GM23248 (cell line): ENCODE measurements around the gene TBC1D12. TPM values are rescaled to one million over a fixed set of nuclear protein-coding genes. Genes with fewer than 3 reads are reported as not detected.

Experiments used
- DNase-seq: peaks from one replicate; pipeline ENCODE4 v3.0.0-alpha.2; 2015
- H2AFZ ChIP-seq: fragments of 200-600 bp; sonication (generic); 2 replicates; pipeline ENCODE4 v1.6.1; 2016; ENCODE audit warnings: antibody characterized with exemption
- H3F3A ChIP-seq: fragments of 200-600 bp; sonication (generic); 2 replicates; pipeline ENCODE4 v1.6.1; 2016; ENCODE audit warnings: mild to moderate bottlenecking, antibody characterized with exemption, mixed run types; ENCODE audit not compliant: insufficient read depth
- H3K27ac ChIP-seq: fragments of 200-600 bp; sonication (generic); 2 replicates; pipeline ENCODE4 v1.5.1; 2016; ENCODE audit warnings: mild to moderate bottlenecking
- H3K27me3 ChIP-seq: fragments of 200-600 bp; sonication (generic); replicated peaks from 2 replicates; pipeline ENCODE4 v1.6.1; 2016; ENCODE audit warnings: mild to moderate bottlenecking; ENCODE audit not compliant: insufficient read depth
- H3K36me3 ChIP-seq: fragments of 200-600 bp; sonication (generic); 2 replicates; pipeline ENCODE4 v1.6.1; 2016; ENCODE audit warnings: low read depth, mild to moderate bottlenecking
- H3K4me1 ChIP-seq: fragments of 200-600 bp; sonication (generic); 2 replicates; pipeline ENCODE4 v1.6.1; 2016; ENCODE audit warnings: mild to moderate bottlenecking; ENCODE audit not compliant: insufficient read depth
- H3K4me2 ChIP-seq: fragments of 200-600 bp; sonication (generic); one replicate; pipeline ENCODE4 v1.6.1; 2016; ENCODE audit warnings: mild to moderate bottlenecking; ENCODE audit not compliant: unreplicated experiment
- H3K4me3 ChIP-seq: fragments of 200-600 bp; sonication (generic); 2 replicates; pipeline ENCODE4 v1.5.1; 2016; ENCODE audit warnings: mild to moderate bottlenecking
- H3K79me2 ChIP-seq: fragments of 200-600 bp; sonication (generic); 2 replicates; pipeline ENCODE4 v1.6.1; 2016; ENCODE audit warnings: mild to moderate bottlenecking; ENCODE audit not compliant: insufficient read depth
- H3K9ac ChIP-seq: fragments of 200-600 bp; sonication (generic); 2 replicates; pipeline ENCODE4 v1.6.1; 2016; ENCODE audit warnings: mild to moderate bottlenecking
- H3K9me2 ChIP-seq: fragments of 200-600 bp; sonication (generic); 2 replicates; pipeline ENCODE4 v1.6.1; 2016; ENCODE audit warnings: mixed run types, mild to moderate bottlenecking, moderate library complexity; ENCODE audit not compliant: insufficient read depth
- H3K9me3 ChIP-seq: fragments of 200-600 bp; sonication (generic); one replicate; pipeline ENCODE4 v1.6.1; 2017; ENCODE audit warnings: low read depth
- H4K20me1 ChIP-seq: fragments of 200-600 bp; sonication (generic); 2 replicates; pipeline ENCODE4 v1.6.0; 2016; ENCODE audit not compliant: insufficient read depth
- EZH2 ChIP-seq: fragments of 200-600 bp; sonication (generic); IDR thresholded peaks from 2 replicates; pipeline ENCODE4 v1.6.1; 2018; ENCODE audit warnings: antibody characterized with exemption, mild to moderate bottlenecking; ENCODE audit not compliant: insufficient read depth, poor library complexity, severe bottlenecking
- EZH2phosphoT487 ChIP-seq: fragments of 200-600 bp; sonication (generic); IDR thresholded peaks from 2 replicates; pipeline ENCODE4 v1.6.1; 2018; ENCODE audit warnings: antibody characterized with exemption, moderate library complexity, mild to moderate bottlenecking, low read depth; ENCODE audit not compliant: insufficient read depth
- WGBS, 2 experiments: methylation state at CpG; one replicate each; pipeline ENCODE4 v1.1.6; 2015 to 2017; ENCODE audit warnings: low lambda C conversion rate in 2 of 2, low coverage in 1 of 2; ENCODE audit errors: missing lambda C conversion rate in 2 of 2; 5-methylcytosine and 5-hydroxymethylcytosine counted together
- in situ Hi-C: fragments of 300-500 bp; cut with MboI; formaldehyde crosslinking; loops from 2 replicates; pipeline ENCODE4 v1.15.0; 2020
- polyA plus RNA-seq: library from polyadenylated mRNA; unstranded; fragments of >200 nt; fragmentation: Nextera tagmentation; extraction: Ambion mirVana; gene quantifications from 2 replicates; pipeline ENCODE4 v1.2.1, GENCODE V29; 2016
- total RNA-seq: library from RNA; depleted of rRNA; stranded (reverse); fragments of >200 nt; shearing (Covaris generic); gene quantifications from 2 replicates; pipeline ENCODE4 v1.2.3, GENCODE V29; 2014; rRNA removed

Gene TBC1D12
- total and polyA plus RNA-seq, 2 experiments from 2014 or later: 6.5 to 12.9 TPM

- in situ Hi-C loops: no loop called here
- Histone ChIP-seq H3K9me3 (no peaks in the 10 kb centered on the region), H3K9me2 (no peaks in the 10 kb centered on the region), H3K79me2 (no peaks in the 10 kb centered on the region), H3K4me3 (no peak overlapping the region), H4K20me1 (no peaks in the 10 kb centered on the region), H3F3A (no peaks in the 10 kb centered on the region), H3K27ac (no peak overlapping the region), H3K27me3 (no peaks in the 10 kb centered on the region), H3K36me3 (no peaks in the 10 kb centered on the region), H2AFZ (peak overlapping the region; percentile 50; the same call in 1 of the 2 replicates), H3K9ac (no peak overlapping the region), H3K4me1 (no peaks in the 10 kb centered on the region), H3K4me2 (no peak overlapping the region)
- no peak for TF ChIP-seq EZH2
- TF ChIP-seq EZH2phosphoT487: no peak
- no peak for DNase-seq
Measured at GRCh38 chr10:94571081-94571480, 168.7 kb downstream of the TBC1D12 start.

- H3K9me2 ChIP-seq: no peaks in the 10 kb centered on the region
- no peaks in the 10 kb centered on the region for H4K20me1 ChIP-seq
- no peaks in the 10 kb centered on the region for H3K4me1 ChIP-seq
- H3K9ac ChIP-seq: no peak overlapping the region
- DNase-seq: peak; percentile 12
- no peaks in the 10 kb centered on the region for H3K36me3 ChIP-seq
- H3K79me2 ChIP-seq: no peaks in the 10 kb centered on the region
- H3F3A ChIP-seq: no peaks in the 10 kb centered on the region
- WGBS, 2 experiments: 84 to 89% methylated on average over 3 of the region's 3 CpGs
- TF ChIP-seq EZH2 (no peak), EZH2phosphoT487 (no peak)
- H3K27ac ChIP-seq: no peak overlapping the region
- no peaks in the 10 kb centered on the region for H3K9me3 ChIP-seq
- no peaks in the 10 kb centered on the region for H3K27me3 ChIP-seq
- H3K4me3 ChIP-seq: no peak overlapping the region
- H2AFZ ChIP-seq: no peak overlapping the region
- in situ Hi-C loops: no loop called here
- H3K4me2 ChIP-seq: no peak overlapping the region
Measured at GRCh38 chr10:94571528-94571927, 169.2 kb downstream of the TBC1D12 start.

GRCh38 chr10:94578790-94579189 lies 176.4 kb downstream of the TBC1D12 start:
- Histone ChIP-seq H3K9me3 (no peaks in the 10 kb centered on the region), H3K4me2 (no peak overlapping the region), H3K36me3 (no peaks in the 10 kb centered on the region), H3K4me3 (no peak overlapping the region), H3K9me2 (no peaks in the 10 kb centered on the region), H2AFZ (no peak overlapping the region), H3F3A (no peaks in the 10 kb centered on the region), H3K4me1 (no peaks in the 10 kb centered on the region), H3K9ac (no peak overlapping the region), H4K20me1 (no peaks in the 10 kb centered on the region), H3K27ac (no peak overlapping the region), H3K79me2 (no peaks in the 10 kb centered on the region), H3K27me3 (no peaks in the 10 kb centered on the region)
- TF ChIP-seq EZH2phosphoT487: no peak
- TF ChIP-seq EZH2: no peak
- DNase-seq: no peak
- in situ Hi-C loops: no loop called here
- WGBS, 2 experiments: 73 to 82% methylated on average over 4 of the region's 4 CpGs

- H3K9ac ChIP-seq: no peak overlapping the region
- H3K9me3 ChIP-seq: no peaks in the 10 kb centered on the region
- H3K27me3 ChIP-seq: no peaks in the 10 kb centered on the region
- no peaks in the 10 kb centered on the region for H3K4me1 ChIP-seq
- TF ChIP-seq EZH2 (no peak), EZH2phosphoT487 (no peak)
- H4K20me1 ChIP-seq: no peaks in the 10 kb centered on the region
- no peaks in the 10 kb centered on the region for H3F3A ChIP-seq
- no peaks in the 10 kb centered on the region for H3K36me3 ChIP-seq
- no peak overlapping the region for H3K4me3 ChIP-seq
- H3K9me2 ChIP-seq: no peaks in the 10 kb centered on the region
- H3K79me2 ChIP-seq: no peaks in the 10 kb centered on the region
- in situ Hi-C loops: no loop called here
- H2AFZ ChIP-seq: 0 out of 2 replicates have a peak overlapping the region, but pooled peaks have one; percentile 16
- H3K4me2 ChIP-seq: no peak overlapping the region
- H3K27ac ChIP-seq: no peak overlapping the region
- DNase-seq: no peak
Measured at GRCh38 chr10:94583124-94583523, 180.8 kb downstream of the TBC1D12 start.

Other genes starting within 250 kb of the TBC1D12 start
- gene NOC3L, start 39.6 kb upstream of the TBC1D12 start, total RNA-seq: 29.9 and 44.9 TPM in 2 replicates
- gene NOC3L, start 39.6 kb upstream of the TBC1D12 start, polyA plus RNA-seq: 22.3 and 23.4 TPM in 2 replicates
- gene HELLS, start 143.2 kb downstream of the TBC1D12 start, total RNA-seq: 21.8 and 32.3 TPM in 2 replicates
- 14.2 and 20.3 TPM in 2 replicates for gene HELLS, start 143.2 kb downstream of the TBC1D12 start, polyA plus RNA-seq